ENCODE data around the gene PLEKHA6.

- TF ChIP-seq, protein P1, sequence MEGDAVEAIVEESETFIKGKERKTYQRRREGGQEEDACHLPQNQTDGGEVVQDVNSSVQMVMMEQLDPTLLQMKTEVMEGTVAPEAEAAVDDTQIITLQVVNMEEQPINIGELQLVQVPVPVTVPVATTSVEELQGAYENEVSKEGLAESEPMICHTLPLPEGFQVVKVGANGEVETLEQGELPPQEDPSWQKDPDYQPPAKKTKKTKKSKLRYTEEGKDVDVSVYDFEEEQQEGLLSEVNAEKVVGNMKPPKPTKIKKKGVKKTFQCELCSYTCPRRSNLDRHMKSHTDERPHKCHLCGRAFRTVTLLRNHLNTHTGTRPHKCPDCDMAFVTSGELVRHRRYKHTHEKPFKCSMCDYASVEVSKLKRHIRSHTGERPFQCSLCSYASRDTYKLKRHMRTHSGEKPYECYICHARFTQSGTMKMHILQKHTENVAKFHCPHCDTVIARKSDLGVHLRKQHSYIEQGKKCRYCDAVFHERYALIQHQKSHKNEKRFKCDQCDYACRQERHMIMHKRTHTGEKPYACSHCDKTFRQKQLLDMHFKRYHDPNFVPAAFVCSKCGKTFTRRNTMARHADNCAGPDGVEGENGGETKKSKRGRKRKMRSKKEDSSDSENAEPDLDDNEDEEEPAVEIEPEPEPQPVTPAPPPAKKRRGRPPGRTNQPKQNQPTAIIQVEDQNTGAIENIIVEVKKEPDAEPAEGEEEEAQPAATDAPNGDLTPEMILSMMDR (IDR thresholded peaks at IDR 0.05): no peak
- no peak for TF ChIP-seq EP300 (IDR thresholded peaks at IDR 0.05)
These were observed 142.1 kb downstream of the PLEKHA6 start for GRCh38 chr1:204217648-204218000.
